ENCODE results near the gene DYSF. TPM values are rescaled to one million over a fixed set of nuclear protein-coding genes. Genes with fewer than 3 reads are reported as not detected.
A peak's percentile ranks its signal among the peaks of the same experiment; 100 is the strongest.
"Not testable (repeated sequence)": the region's sequence is repeated elsewhere in the genome, so short reads cannot be mapped to it uniquely, and the experiment has no call there.

The DYSF gene
- 0.81 TPM for total RNA-seq

- no peak for DNase-seq (ENCODE audit: low read depth in 2 of 3, low spot score in 2 of 3)
Observed at GRCh38 chr2:71453404-71454220, at the start of gene DYSF. TSS of gene DYSF (plus strand) at chr2:71453561.

DNA sequence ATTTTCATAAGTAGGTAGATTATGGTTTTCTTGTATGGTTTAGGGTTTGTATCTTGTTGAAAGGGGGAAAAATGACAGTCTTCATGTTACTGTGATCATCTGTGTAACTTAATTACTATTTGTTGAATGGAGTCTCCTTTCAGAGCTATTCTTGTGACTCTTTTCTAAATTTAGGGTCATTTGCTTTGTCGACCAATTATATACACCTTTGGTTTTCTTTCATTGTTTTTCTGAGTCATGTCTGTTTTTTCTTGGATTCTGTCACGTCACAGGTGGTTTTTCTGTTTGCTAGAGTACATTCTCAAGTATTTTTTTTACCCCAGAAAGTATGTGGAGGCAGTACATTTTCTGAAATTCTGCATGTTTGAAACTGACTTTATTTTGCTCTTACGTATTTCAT lies 43.8 kb upstream of the DYSF start:
- DNase-seq (ENCODE audit: low read depth in 2 of 3, low spot score in 2 of 3), result no peak

DNA sequence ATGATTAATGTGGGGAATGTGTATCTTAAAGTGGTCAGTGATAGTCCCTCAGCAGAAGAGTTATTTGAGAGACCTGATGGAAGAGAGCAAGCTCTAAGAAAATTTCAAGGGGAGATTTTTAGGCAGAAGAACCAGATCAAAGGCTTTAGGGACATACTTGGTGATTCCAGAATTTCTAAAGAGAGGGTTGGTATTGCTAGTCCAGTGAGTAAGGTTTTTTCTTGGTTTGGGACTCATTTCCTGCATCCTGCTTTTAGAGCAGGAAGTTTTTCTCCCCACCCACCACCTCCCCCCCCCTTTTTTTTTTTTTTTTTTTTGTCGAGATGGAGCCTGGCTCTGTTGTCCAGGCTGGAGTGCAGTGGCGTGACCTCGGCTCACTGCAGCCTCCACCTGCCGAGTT lies 42.7 kb upstream of the DYSF start:
- DNase-seq (ENCODE audit: low read depth in 2 of 3, low spot score in 2 of 3), result no peak

- not testable (repeated sequence) for DNase-seq (ENCODE audit: low read depth in 2 of 3, low spot score in 2 of 3)
Observed at GRCh38 chr2:71416866-71417265, 36.5 kb upstream of the DYSF start.

DNA sequence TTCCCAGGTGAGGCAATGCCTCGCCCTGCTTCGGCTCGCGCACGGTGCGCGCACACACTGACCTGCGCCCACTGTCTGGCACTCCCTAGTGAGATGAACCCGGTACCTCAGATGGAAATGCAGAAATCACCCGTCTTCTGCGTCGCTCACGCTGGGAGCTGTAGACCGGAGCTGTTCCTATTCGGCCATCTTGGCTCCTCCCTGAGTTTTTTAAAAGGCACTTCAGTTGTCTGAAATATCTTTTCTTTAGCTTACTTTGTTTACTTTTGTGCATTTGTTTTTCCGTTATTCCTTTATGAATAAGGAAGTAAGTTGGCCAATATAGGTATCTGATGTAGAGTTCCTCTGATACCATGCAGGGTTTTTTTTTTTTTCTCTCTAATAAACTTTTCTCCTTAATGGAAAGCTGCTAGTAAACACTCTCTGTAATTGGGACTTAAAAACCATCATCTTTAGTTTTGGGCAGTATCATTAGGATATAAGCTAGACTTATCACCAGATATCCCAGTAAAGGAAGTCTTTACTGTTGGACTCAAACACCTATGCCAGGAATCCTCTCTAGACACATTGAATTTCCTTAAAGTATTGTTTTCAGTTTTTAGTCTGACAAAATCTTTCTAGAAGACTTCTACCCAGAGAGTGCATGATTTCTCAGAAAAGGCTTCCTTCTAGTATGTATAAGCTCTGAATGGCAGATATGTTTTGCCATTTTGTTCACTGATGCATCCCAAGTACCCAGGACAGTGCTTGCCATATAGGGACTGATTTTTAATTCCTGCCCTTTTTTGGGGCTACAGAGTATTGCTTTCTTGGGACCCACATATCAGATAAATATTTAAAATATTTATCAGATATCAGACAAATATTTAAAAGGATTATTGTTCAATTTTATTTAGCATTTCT lies 35.8 kb upstream of the DYSF start:
- peak in 2 of 3 donors; percentile 35 to 40 for DNase-seq (ENCODE audit: low read depth in 2 of 3, low spot score in 2 of 3)

GRCh38 chr2:71419145-71419544 lies 34.2 kb upstream of the DYSF start:
- no peak for DNase-seq (ENCODE audit: low read depth in 2 of 3, low spot score in 2 of 3)

GRCh38 chr2:71419976-71420375 lies 33.4 kb upstream of the DYSF start:
- DNase-seq (ENCODE audit: low read depth in 2 of 3, low spot score in 2 of 3), result no peak

- DNase-seq (ENCODE audit: low read depth in 2 of 3, low spot score in 2 of 3), result no peak
Observed at GRCh38 chr2:71422786-71423185, 30.6 kb upstream of the DYSF start.

DNA sequence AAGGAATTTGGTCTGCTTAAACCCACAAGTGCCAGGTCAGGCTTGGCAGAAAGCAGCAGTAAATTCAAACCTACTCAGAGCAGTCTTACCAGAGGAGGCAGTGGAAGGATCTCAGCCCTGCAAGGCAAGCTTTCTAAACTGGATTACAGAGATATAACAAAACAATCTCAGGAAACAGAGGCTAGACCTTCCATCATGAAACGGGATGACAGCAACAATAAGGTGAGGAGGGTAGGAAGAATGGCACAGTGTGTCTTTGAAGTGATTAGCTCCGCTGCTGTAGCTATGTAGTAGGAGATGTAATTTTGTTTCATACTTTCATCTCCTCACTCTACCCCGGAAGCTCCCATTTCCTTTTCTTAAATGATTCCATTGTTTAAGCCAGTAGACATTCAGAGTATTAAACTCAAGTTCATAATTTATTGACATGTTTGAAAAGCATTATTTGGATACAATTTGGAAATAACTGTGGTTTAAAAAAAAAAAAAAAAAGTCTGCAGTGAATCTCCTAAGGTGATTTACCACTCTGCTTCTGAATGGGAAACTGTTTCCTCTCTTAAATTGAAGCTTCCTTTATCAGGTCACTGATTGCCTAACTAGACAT lies 29.4 kb upstream of the DYSF start:
- no peak for DNase-seq (ENCODE audit: low read depth in 2 of 3, low spot score in 2 of 3)

DNA sequence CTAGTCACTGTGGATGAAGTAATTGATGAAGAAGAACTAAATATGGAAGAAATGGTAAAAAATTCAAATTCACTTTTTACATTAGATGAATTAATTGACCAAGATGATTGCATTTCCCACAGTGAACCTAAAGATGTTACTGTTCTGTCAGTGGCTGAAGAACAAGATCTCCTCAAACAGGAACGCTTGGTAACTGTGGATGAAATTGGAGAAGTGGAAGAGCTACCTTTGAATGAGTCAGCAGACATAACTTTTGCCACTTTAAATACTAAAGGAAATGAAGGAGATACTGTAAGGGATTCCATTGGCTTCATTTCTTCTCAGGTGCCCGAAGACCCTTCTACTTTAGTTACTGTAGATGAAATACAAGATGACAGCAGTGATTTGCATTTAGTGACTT lies 26.6 kb upstream of the DYSF start:
- no peak for DNase-seq (ENCODE audit: low read depth in 2 of 3, low spot score in 2 of 3)

GRCh38 chr2:71428472-71429383 lies 24.6 kb upstream of the DYSF start:
- DNase-seq (ENCODE audit: low read depth in 2 of 3, low spot score in 2 of 3), result no peak

GRCh38 chr2:71445142-71445541 lies 8.2 kb upstream of the DYSF start:
- not testable (repeated sequence) for DNase-seq (ENCODE audit: low read depth in 2 of 3, low spot score in 2 of 3)

DNA sequence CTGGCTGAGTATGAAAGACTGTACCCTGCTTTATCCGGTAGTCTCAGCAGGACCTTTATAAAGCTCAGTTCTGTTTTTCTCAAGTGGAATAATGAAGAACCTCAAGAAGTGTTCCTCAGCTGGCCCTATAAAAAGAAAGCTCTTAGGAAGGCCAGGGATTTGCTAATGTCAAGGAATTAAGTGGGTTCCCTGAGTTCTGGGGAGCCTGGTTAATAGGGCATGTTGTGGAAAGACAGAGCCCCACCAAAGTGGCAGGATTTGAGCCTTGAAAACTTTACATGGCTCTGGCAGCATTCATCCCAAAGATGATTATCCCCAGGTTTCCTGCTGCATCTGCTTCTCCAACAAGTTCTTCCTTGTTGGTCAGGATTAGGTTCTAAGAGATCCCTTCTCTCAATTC lies 6.9 kb upstream of the DYSF start:
- DNase-seq (ENCODE audit: low read depth in 2 of 3, low spot score in 2 of 3), result no peak

GRCh38 chr2:71449343-71449742 lies 4.0 kb upstream of the DYSF start:
- no peak for DNase-seq (ENCODE audit: low read depth in 2 of 3, low spot score in 2 of 3)

- no peak for DNase-seq (ENCODE audit: low read depth in 2 of 3, low spot score in 2 of 3)
Observed at GRCh38 chr2:71451705-71452104, 1.7 kb upstream of the DYSF start.

DNA sequence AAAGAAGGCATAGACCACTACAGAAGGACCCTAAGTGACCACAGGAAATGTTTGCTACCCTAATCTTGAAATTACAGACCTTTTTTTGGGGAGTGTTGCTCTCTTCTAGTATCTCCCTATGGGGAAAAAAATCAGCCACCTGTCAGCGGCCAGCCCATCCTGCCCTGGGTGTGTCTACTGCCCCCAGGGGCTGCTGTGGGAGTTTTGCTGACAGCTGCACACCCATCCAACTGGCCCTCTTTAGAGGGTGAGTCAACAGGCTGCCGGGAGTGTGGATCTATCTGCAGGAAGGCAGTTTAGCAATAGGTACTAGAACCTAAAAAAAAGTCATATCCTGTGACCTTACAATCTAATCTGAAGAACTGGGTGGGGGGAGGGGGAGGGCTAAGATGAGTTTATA lies 796 bp upstream of the DYSF start:
- peak in 2 of 3 donors; percentile 59 to 64 for DNase-seq (ENCODE audit: low read depth in 2 of 3, low spot score in 2 of 3)

- DNase-seq (ENCODE audit: low read depth in 2 of 3, low spot score in 2 of 3), result no peak
Observed at GRCh38 chr2:71454221-71455010, 1.1 kb downstream of the DYSF start.

DNA sequence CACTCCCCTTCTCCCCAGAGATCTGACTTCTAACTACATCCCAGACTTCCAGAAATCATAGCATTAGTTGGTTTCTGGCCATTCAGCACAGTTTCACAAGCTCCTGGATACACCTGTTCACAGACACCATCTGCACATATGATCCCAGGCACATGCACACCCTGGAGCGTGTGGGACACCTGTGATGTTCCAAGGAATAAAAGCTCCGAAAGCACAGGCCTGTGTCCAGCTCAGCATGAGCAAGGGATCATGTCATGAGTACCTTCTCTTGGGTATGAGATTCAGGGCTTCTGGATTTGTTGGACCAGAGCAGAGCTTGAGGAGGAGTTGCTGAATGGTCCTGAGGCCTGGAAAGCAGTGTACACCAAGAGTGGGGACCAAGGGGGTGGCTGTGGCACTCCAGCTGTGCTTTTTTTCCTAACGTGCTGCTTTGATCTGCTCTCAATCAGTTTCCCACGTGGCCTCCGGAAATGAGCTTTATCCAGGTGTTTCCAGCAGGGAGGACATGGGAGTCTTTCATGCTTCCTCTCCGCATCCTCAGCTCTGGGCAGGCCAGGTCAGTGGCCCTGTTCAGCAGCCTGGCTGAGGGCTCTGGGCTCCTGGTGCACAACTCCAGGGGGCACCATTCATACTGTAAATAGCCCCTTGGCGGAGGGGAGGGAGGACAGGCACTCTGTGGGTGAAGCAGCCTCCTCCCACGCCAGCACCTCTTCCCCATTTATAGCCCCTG lies 1.8 kb downstream of the DYSF start:
- no peak for DNase-seq (ENCODE audit: low read depth in 2 of 3, low spot score in 2 of 3)

Measured in hematopoietic multipotent progenitor cell (in vitro differentiated cells).